GM13976 (cell line): ENCODE data around the gene TENT5C.

Experiments
- DNase-seq: peaks from one replicate; pipeline ENCODE4 v3.0.0; 2012; ENCODE audit warnings: low spot score
- CTCF ChIP-seq: IDR thresholded peaks from 2 replicates; pipeline ENCODE4 v1.5.1; 2012; ENCODE audit warnings: borderline replicate concordance, mild to moderate bottlenecking; ENCODE audit not compliant: insufficient read depth; ENCODE audit errors: extremely low read depth, missing control alignments, control extremely low read depth
- in situ Hi-C: fragments of 300-500 bp; cut with MboI; formaldehyde crosslinking; loops from one replicate; pipeline ENCODE4 v1.12.0; 2022; ENCODE audit warnings: low sequenced_read_pairs, mixed read lengths, inconsistent platforms; ENCODE audit not compliant: unreplicated experiment

The TENT5C gene

GRCh38 chr1:117572546-117572945 lies 33.3 kb upstream of the TENT5C start:
- in situ Hi-C loops: no loop called here
- TF ChIP-seq CTCF: no peak
- no peak for DNase-seq

GRCh38 chr1:117573386-117574023 lies 32.3 kb upstream of the TENT5C start:
- no peak for TF ChIP-seq CTCF
- DNase-seq: no peak
- in situ Hi-C loops: no loop called here

GRCh38 chr1:117574161-117574835 lies 31.6 kb upstream of the TENT5C start:
- in situ Hi-C loops: no loop called here
- no peak for TF ChIP-seq CTCF
- DNase-seq: no peak

- in situ Hi-C loops: no loop called here
- no peak for DNase-seq
- no peak for TF ChIP-seq CTCF
These were observed 30.1 kb upstream of the TENT5C start for GRCh38 chr1:117575586-117576225.

- DNase-seq: no peak
- no peak for TF ChIP-seq CTCF
- in situ Hi-C loops: no loop called here
These were observed 29.6 kb upstream of the TENT5C start for GRCh38 chr1:117576236-117576635.

- DNase-seq: no peak
- in situ Hi-C loops: no loop called here
- no peak for TF ChIP-seq CTCF
These were observed 28.5 kb upstream of the TENT5C start for GRCh38 chr1:117577191-117577885.
